Kidney (tissue), 14 donors: ENCODE results near the gene MCRIP2. TPM values are rescaled to one million over a fixed set of nuclear protein-coding genes. Genes with fewer than 3 reads are reported as not detected.
A peak's percentile ranks its signal among the peaks of the same experiment; 100 is the strongest.
"Not testable (repeated sequence)": the region's sequence is repeated elsewhere in the genome, so short reads cannot be mapped to it uniquely, and the experiment has no call there.

Experiments
- DNase-seq, 5 donors: peaks; one replicate each; pipeline ENCODE4 v3.0.0-alpha.2; 2013 to 2020
- FAIRE-seq: peaks from 2 replicates; lab custom pipeline; 2012; peaks lifted over from hg19 to GRCh38; lab: Jason Lieb, UNC
- H3K27ac ChIP-seq, 2 donors: one replicate each; pipeline ENCODE4 v1.7.0; 2013; ENCODE audit warnings: low read depth in 2 of 2, low read length in 2 of 2, inconsistent platforms in 1 of 2
- H3K27me3 ChIP-seq: one replicate; pipeline ENCODE4 v1.7.1; 2013; ENCODE audit warnings: low read length, inconsistent platforms; ENCODE audit not compliant: control insufficient read depth, insufficient read depth
- H3K36me3 ChIP-seq, 3 donors: one replicate each; pipeline versions ENCODE4 v1.7.0 to v1.7.1; 2013; ENCODE audit warnings: low read length in 3 of 3, control low read depth in 1 of 3, inconsistent platforms in 1 of 3; ENCODE audit not compliant: insufficient read depth in 3 of 3, control insufficient read depth in 2 of 3
- H3K4me1 ChIP-seq, 3 donors: one replicate each; pipeline versions ENCODE4 v1.7.0 to v1.7.1; 2013; ENCODE audit warnings: low read length in 3 of 3, inconsistent platforms in 1 of 3, low read depth in 1 of 3; ENCODE audit not compliant: control insufficient read depth in 2 of 3, insufficient read depth in 2 of 3
- H3K4me3 ChIP-seq, 3 donors: one replicate each; pipeline versions ENCODE4 v1.7.0 to v1.8.1; 2013; ENCODE audit warnings: low read length in 3 of 3, control low read depth in 1 of 3, inconsistent platforms in 1 of 3
- H3K9ac ChIP-seq, 3 donors: one replicate each; pipeline versions ENCODE4 v1.7.0 to v1.7.1; 2013; ENCODE audit warnings: low read length in 3 of 3, control low read depth in 1 of 3, inconsistent platforms in 1 of 3
- H3K9me3 ChIP-seq, 3 donors: one replicate each; pipeline versions ENCODE4 v1.7.0 to v1.7.1; 2013; ENCODE audit warnings: low read length in 3 of 3, control low read depth in 1 of 3, inconsistent platforms in 1 of 3; ENCODE audit not compliant: control insufficient read depth in 2 of 3, insufficient read depth in 1 of 3
- intact Hi-C: fragments of 100-400 bp; cut with DNase I; formaldehyde crosslinking; loops from one replicate; pipeline ENCODE4 v1.11.1; 2022
- polyA plus RNA-seq: library from polyadenylated mRNA; stranded (reverse); fragments of 350-450 nt; fragmentation: Illumina TruSeq; extraction: RNeasy Lipid Tissue Mini Kit (QIAGEN cat#74804); gene quantifications from one replicate; pipeline ENCODE4 v1.2.3, GENCODE V29; 2014; ENCODE audit warnings: low read depth, low replicate concordance; ENCODE audit not compliant: insufficient read depth
- total RNA-seq: library from RNA; stranded (reverse); fragmentation: NEBNext Ultra II Directional; extraction: Animal tissue kit (Norgen Biotek cat#: 25700); gene quantifications from one replicate; pipeline ENCODE4 v1.2.1, GENCODE V29; 2021
- TF ChIP-seq, protein P1 (sequence below): IDR thresholded peaks from 3 replicates; pipeline ENCODE4 v1.5.1; 2012; ENCODE audit warnings: mild to moderate bottlenecking, moderate library complexity, borderline replicate concordance; ENCODE audit not compliant: insufficient read depth; ENCODE audit errors: extremely low read depth
- donor health status: control.
- donor health status: control.
- donor health status: control.
- donor health status: control.
- donor health status: control.
- donor health status: DM: yes; HTN: yes; CAD: no.
- donor health status: Normal renal cell carcinoma (clear cell type).

The MCRIP2 gene
- total and polyA plus RNA-seq, 2 donors from 2014 or later, result 36.9 to 265 TPM

DNA sequence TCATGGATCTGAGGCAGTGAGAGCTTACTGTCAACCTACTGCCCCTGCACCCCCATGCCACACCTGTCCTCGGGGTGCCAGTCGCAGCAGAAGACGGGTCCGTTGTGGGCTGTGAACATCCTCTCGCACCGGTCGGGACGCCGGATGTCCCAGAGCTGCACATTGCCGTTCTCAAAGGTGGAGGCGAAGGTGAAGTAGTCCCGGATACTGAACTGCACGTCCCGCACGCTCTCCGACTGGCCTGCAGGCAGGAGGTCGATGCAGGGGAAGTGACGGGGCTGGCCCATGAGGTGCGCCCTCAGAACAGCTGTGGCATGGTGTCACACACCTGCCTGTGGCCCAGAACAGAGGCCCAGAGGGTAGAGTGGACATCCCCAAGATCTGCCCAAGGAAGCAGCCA, 45.9 kb downstream of the MCRIP2 start:
- H3K27me3 ChIP-seq, result no peaks in the 10 kb centered on the region
- H3K4me1 ChIP-seq, result peaks cover 0 to 31% (median 5%) of the 10 kb centered on the region in 3 donors
- H3K4me3 ChIP-seq, result no peak overlapping the region
- FAIRE-seq (no peak), DNase-seq (no peak)
- no peak overlapping the region for H3K27ac ChIP-seq
- intact Hi-C loops, result no loop called here
- H3K9me3 ChIP-seq, result no peaks in the 10 kb centered on the region
- no peak overlapping the region for H3K9ac ChIP-seq
- TF ChIP-seq, protein P1, sequence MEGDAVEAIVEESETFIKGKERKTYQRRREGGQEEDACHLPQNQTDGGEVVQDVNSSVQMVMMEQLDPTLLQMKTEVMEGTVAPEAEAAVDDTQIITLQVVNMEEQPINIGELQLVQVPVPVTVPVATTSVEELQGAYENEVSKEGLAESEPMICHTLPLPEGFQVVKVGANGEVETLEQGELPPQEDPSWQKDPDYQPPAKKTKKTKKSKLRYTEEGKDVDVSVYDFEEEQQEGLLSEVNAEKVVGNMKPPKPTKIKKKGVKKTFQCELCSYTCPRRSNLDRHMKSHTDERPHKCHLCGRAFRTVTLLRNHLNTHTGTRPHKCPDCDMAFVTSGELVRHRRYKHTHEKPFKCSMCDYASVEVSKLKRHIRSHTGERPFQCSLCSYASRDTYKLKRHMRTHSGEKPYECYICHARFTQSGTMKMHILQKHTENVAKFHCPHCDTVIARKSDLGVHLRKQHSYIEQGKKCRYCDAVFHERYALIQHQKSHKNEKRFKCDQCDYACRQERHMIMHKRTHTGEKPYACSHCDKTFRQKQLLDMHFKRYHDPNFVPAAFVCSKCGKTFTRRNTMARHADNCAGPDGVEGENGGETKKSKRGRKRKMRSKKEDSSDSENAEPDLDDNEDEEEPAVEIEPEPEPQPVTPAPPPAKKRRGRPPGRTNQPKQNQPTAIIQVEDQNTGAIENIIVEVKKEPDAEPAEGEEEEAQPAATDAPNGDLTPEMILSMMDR, result no peak
- H3K36me3 ChIP-seq, result peaks cover 0 to 10% (median 3%) of the 10 kb centered on the region in 3 donors

DNA sequence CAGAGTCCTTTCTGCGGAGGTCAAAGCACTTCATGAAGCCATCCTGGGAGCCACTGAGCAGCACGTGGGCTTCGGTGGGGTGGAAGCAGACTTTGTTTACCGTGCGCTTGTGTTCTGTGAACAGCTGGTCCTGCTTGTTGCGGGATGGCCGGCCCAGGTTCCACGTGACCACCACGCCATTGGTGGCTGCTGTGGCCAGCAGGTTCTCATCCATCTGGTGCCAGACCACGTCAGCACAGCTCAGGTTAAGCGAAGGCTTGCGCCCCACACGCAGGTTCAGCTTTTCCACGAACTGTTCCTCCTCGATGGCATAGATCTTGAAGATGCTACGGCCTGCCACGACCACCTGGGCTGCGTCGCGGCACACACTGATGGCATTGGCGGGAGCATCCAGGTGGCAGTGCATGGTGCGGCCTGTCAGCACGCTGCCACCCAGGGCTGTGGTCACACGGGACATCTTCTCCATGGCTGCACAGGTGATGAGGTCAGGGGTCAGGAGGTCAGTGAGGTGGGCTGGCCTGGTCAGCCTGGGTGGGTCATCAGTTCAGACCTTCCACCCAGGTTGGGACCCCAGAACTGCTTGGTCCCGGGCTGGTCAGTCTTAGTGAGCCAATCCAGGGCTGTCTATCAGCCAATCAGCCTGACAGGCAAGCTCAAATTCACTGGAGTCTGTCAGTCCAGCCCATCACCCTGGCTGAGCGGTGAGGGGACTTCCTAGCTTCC, 47.7 kb downstream of the MCRIP2 start:
- no peak for DNase-seq
- Histone ChIP-seq H3K27me3 (no peaks in the 10 kb centered on the region), H3K27ac (no peak overlapping the region), H3K4me1 (peaks cover 0 to 18% (median 0%) of the 10 kb centered on the region in 3 donors), H3K4me3 (peak overlapping the region; percentile 12 to 90 (median 75)), H3K9me3 (no peaks in the 10 kb centered on the region), H3K36me3 (peaks cover 0 to 3% (median 0%) of the 10 kb centered on the region in 3 donors), H3K9ac (peak overlapping the region; percentile 48 to 93 (median 86))
- TF ChIP-seq, protein P1, result no peak
- intact Hi-C loops, result no loop called here
- no peak for FAIRE-seq

DNA sequence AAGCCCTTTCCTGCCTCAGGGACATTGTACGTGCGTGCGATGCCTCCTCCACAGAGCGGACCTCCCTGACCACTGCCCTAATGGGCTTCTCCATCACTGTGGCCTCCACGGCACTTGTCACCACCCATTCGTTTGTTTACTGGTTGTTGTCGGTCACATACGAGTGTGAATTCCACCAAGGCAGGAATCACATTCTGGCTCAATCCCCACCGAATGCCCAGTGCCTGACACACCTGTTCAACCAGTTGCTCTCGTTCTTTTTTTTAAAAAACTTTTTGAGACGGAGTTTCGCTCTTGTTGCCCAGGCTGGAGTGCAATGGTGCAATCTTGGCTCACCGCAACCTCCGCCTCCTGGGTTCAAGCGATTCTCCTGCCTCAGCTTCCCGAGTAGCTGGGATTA, 49.6 kb downstream of the MCRIP2 start:
- H3K27me3 ChIP-seq, DNase-seq, H3K36me3 ChIP-seq, FAIRE-seq, intact Hi-C loops, H3K27ac ChIP-seq, H3K9ac ChIP-seq, H3K4me3 ChIP-seq, H3K9me3 ChIP-seq: not testable (repeated sequence)
- peaks cover 0 to 17% (median 0%) of the 10 kb centered on the region in 3 donors for H3K4me1 ChIP-seq

DNA sequence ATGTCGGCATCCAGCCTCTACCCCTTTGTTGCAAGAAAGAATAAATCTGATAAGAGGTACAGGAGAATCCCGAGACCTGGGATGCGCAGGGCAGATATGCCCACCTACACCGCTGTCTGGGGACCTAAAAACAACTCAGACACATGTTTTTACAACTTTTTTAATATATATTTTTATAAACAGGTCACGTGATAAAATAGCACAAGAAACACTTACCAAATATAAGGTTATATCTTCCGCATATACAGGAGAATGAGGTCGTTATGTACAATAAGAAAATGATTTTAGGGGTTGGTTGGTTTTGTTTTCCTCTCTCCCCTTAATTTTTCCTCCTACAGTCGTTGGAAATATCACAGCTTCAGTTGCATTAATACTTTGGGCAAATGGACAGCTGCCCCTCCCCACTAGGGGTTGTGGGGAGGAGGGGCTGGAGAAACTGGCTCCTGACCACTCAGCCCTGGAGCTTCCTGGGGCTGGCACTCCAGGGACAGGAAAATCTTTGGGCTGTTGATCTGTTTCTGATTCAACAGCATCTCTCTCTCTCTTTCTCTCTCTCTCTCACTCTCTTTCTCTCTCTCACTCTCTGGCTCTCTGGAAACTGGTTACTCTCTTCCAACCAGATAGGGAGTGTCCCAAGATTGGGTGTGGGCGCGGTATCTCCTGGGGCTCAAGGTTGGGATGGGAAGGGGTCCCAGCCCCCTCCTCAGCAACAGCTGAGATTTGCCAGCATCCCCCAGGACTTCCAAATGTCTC, 50.9 kb downstream of the MCRIP2 start:
- H3K27me3 ChIP-seq, result peaks cover 4% of the 10 kb centered on the region
- H3K27ac ChIP-seq, result no peak overlapping the region
- H3K9me3 ChIP-seq, result no peaks in the 10 kb centered on the region
- H3K36me3 ChIP-seq, result no peaks in the 10 kb centered on the region
- TF ChIP-seq, protein P1, result no peak
- FAIRE-seq (no peak), DNase-seq (no peak)
- peaks cover 0 to 17% (median 0%) of the 10 kb centered on the region in 3 donors for H3K4me1 ChIP-seq
- no peak overlapping the region for H3K9ac ChIP-seq
- intact Hi-C loops, result no loop called here
- H3K4me3 ChIP-seq, result no peak overlapping the region
